HG03108 (cell line): ENCODE results near the gene RBFA.
"Not testable (repeated sequence)": the region's sequence is repeated elsewhere in the genome, so short reads cannot be mapped to it uniquely, and the experiment has no call there.

ENCODE experiments used
- ATAC-seq: cut with Tn5 transposase; IDR thresholded peaks from one replicate; pipeline ENCODE4 v1.9.1; 2021; ENCODE audit warnings: moderate library complexity; ENCODE audit not compliant: unreplicated experiment

RBFA gene

GRCh38 chr18:80027719-80028118, 6.5 kb upstream of the RBFA start:
- not testable (repeated sequence) for ATAC-seq

- no peak for ATAC-seq
Measured at GRCh38 chr18:80029690-80030089, 4.5 kb upstream of the RBFA start.

GRCh38 chr18:80033181-80034067, 810 bp upstream of the RBFA start:
- peak; percentile 57 for ATAC-seq

GRCh38 chr18:80034852-80035406, 695 bp downstream of the RBFA start:
- no peak for ATAC-seq

GRCh38 chr18:80035997-80036396, 1.8 kb downstream of the RBFA start:
- ATAC-seq: no peak

GRCh38 chr18:80037300-80037699, 3.1 kb downstream of the RBFA start:
- ATAC-seq: no peak

GRCh38 chr18:80037869-80038630, 3.8 kb downstream of the RBFA start:
- ATAC-seq: no peak

- ATAC-seq: no peak
Measured at GRCh38 chr18:80040515-80040914, 6.3 kb downstream of the RBFA start.

GRCh38 chr18:80041424-80041823, 7.2 kb downstream of the RBFA start:
- ATAC-seq: no peak

GRCh38 chr18:80042785-80043184, 8.6 kb downstream of the RBFA start:
- no peak for ATAC-seq

GRCh38 chr18:80044072-80044471, 9.8 kb downstream of the RBFA start:
- no peak for ATAC-seq

GRCh38 chr18:80046011-80046410, 11.8 kb downstream of the RBFA start:
- ATAC-seq: no peak

GRCh38 chr18:80046431-80046830, 12.2 kb downstream of the RBFA start:
- ATAC-seq: no peak

- ATAC-seq: no peak
Measured at GRCh38 chr18:80046961-80047541, 12.8 kb downstream of the RBFA start.

- ATAC-seq: no peak
Measured at GRCh38 chr18:80050797-80051196, 16.6 kb downstream of the RBFA start.

- ATAC-seq: no peak
Measured at GRCh38 chr18:80056095-80056494, 21.9 kb downstream of the RBFA start.

- no peak for ATAC-seq
Measured at GRCh38 chr18:80059945-80060344, 25.7 kb downstream of the RBFA start.

- no peak for ATAC-seq
Measured at GRCh38 chr18:80065705-80066104, 31.5 kb downstream of the RBFA start.

GRCh38 chr18:80067321-80067720, 33.1 kb downstream of the RBFA start:
- no peak for ATAC-seq

- ATAC-seq: no peak
Measured at GRCh38 chr18:80067897-80068296, 33.7 kb downstream of the RBFA start.

- ATAC-seq: no peak
Measured at GRCh38 chr18:80068571-80069272, 34.5 kb downstream of the RBFA start.
